ENCODE data around the gene TMEM254.
"Not testable (repeated sequence)": the region's sequence is repeated elsewhere in the genome, so short reads cannot be mapped to it uniquely, and the experiment has no call there.

The TMEM254 gene

DNA sequence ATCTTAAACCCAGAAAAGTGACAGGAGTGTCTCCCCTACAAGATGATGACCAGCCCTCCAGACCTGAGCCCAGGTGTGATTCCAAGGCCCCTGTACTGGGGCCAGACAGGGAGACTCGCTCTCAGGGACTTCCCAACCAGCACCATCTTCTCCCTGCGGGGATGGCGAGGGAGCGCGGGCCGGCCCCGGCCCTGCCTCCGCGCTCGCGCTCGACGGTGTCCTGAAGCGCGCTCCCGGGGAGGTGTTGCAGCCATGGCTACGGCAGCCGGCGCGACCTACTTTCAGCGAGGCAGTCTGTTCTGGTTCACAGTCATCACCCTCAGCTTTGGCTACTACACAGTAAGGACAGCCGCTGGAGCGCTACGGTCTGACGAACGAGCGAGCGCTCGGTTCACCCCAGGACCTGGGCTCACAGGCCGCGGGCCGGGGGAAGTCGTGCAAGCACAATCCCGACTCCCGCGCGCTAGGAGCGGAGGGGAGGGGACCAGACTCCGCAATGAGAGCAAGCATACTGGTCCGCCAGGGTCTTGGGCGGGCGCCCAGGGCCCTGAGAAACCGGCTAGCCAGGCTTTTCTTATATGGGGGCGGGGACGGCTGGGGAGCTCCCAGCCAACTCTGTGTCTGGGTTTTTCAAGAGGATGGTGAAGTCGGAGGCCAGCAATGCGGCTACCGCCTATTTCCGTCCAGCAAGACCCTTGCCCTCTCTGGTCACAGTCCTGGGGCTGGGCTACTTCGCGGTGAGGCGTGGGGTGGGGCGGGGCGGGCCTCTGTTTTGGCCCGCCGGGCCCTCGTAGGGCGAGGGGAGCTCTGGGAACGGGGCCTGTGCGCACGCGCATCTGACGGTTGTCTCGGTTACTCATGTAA, at the start of gene TMEM254:
Gene TMEM254 (plus strand): TSS at position 218 of the 864 bp plus-strand sequence. CDS start 35 bp downstream, at position 253.
- DNase-seq: peak; percentile 95 to 98 (median 96)

GRCh38 chr10:80029205-80029604, 49.3 kb upstream of the TMEM254 start:
- DNase-seq: peak in 2 of 3 donors; percentile 52 to 59

DNA sequence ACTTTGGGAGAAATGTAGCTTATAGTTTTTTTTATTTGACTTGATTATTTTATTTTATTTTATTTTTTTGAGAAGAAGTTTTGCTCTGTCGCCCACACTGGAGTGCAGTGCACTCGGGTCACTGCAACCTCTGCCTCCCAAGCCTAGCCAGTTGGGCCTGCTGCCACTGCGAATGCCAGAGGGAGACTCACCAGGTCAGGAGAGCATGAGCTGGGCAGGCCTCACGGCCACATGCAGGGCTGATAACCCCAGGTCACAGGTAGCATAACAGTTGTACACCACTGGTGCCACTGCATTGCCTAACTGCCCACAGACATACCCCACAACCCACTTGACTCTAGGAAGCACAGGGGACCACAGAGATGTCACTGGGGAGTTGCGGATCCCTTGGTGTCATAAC, 48.6 kb upstream of the TMEM254 start:
- DNase-seq: not testable (repeated sequence)

DNA sequence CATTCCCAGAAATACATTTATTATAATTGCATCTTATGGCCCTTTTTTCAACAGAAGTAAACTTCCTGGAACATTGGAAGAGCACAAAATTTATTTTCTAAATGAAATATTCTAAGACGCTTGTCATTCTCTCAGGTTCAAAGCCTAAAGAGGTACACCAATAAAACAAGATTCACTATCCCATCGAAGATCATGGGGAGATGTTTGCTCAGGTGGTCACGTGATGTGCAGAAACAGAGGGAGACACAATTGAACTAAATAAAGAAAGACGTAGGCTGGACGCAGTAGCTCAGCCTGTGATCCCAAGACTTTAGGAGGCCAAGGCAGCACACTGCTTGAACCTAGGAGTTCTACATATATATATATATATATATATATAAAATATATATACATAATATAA, 46.0 kb upstream of the TMEM254 start:
- no peak for DNase-seq

- not testable (repeated sequence) for DNase-seq
Measured at GRCh38 chr10:80034766-80035165, 43.7 kb upstream of the TMEM254 start.

GRCh38 chr10:80035430-80035829, 43.0 kb upstream of the TMEM254 start:
- not testable (repeated sequence) for DNase-seq

DNA sequence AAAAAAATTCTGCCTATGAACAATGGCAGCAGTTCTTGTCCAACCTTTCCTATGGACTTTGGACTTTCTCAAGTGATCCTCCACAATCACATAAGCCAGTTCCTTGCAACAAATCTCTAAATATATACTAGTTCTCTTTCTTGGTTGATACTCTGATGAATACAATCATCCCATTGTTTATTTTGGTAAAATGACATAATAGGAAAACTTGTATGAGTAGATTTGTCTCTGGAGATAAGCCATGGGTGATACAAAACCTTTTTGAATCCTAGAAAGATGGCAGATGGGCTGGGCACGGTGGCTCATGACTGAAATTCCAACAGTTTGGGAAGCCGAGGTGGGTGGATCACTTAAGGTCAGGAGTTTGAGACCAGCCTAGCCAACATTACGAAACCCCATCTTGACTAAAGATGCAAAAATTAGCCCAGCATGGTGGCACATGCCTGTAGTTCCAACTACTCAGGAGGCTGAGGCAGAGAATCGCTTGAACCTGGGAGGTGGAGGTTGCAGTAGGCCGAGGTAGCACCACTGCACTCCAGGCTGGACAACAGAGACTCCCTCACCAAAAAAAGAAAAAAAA, 41.5 kb upstream of the TMEM254 start:
- not testable (repeated sequence) for DNase-seq

DNA sequence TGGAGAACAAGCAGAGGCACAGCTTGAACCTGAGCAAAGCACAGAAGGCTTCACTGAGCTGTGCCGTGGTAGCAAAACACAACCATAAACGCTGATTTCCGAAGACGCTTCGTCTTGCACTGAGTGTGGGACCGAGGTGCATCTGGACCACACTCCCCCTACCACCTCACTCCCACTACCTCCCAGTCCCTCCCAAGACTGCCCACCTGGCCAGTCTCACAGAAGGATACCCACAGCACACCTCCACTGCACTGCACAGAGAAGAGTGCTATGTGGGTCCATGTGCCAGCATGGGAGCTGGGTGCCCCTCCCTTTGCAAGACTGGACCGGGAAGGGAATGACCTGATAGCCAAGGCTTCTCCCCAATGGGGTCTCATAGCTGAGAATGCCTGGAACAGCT, 40.2 kb upstream of the TMEM254 start:
- not testable (repeated sequence) for DNase-seq

DNA sequence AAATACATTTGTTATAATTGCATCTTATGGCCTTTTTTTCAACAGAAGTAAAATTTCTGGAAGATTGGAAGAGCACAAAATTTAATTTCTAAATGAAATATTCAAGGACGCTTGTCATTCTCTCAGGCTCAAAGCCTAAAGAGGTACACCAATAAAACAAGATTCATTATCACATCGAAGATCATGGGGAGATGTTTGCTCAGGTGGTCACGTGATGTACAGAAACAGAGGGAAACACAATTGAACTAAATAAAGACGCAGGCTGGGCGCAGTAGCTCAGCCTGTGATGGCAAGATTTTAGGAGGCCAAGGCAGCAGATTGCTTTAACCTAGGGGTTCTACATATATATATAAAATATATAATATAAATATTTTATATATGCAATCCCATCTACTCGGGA, 37.3 kb upstream of the TMEM254 start:
- DNase-seq: no peak

GRCh38 chr10:80044935-80045334, 33.5 kb upstream of the TMEM254 start:
- peak in 1 of 3 donors; percentile 7 for DNase-seq

DNA sequence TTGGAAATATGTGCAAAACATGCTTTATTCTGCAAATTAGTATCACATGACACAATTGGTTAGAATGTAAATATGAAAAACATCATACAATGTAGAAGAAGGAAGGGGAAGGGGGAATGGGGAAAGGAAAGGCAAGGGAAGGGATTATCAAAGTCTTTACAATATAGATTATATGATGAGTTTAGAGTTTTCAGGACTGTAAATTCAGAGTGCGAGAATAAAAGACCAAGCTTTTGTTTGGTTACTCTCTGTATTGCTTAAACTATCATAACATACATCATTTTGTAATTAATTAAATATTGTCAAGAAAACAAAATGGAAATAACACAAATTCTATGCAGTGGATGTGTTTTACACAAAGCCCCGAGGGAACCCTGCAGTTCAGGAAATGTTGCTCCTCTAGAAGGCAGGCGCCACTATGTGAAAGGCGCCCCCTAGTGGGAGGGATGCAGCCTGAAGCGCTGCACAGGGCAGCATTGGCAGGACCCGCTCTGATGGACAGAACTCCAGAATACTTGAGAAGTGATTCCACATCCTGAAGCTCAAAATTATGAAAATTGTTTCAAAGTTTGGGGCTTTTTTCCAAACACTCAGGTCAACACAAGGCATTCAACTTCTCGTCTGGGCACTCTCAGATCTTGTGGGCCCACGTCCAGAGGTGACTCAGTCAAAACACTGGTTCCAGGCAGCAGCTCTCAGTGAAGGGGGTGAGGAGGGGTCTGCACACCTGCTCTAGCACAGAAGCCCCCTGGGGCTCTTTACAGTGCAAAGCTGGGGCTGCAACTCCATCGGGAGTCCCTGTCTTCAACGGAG, 31.6 kb upstream of the TMEM254 start:
- DNase-seq: peak; percentile 76 to 94 (median 89)

DNA sequence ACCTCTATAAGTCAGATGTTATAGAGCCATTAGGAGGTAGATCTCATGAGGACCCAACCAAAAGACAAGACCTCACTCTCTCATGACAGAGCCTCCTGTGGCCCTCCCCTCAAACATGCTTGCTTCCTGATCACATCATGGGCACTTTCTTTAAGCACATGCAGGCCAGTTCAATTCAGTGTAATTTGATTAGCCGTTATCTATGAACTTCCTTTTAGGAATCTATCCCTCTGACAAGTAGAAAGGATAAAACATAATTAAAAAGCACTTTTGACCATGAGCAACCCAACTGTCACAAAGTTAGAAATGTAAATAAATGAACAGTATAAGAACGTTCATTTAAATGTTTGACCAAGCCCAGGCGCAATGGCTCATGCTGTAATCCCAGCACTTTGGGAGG, 27.7 kb upstream of the TMEM254 start:
- no peak for DNase-seq

DNA sequence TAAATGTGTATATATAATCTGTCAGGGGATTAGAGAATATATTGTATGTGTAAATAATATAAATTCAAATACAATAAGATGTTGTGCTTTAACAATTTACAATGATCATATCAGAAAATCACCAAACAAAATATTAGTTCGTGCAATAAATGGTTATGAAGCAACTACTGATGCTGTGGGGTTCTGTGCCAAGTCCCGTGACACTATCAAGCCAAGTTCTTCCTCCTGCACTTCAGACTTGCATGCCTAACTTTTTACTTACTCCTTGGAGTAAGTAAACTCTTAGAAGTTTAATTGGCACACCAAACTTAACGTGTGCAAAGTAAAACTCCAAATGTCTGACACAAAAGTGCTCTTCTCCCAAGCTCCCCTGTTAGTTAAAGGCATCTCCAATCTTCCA, 26.5 kb upstream of the TMEM254 start:
- DNase-seq: no peak

DNA sequence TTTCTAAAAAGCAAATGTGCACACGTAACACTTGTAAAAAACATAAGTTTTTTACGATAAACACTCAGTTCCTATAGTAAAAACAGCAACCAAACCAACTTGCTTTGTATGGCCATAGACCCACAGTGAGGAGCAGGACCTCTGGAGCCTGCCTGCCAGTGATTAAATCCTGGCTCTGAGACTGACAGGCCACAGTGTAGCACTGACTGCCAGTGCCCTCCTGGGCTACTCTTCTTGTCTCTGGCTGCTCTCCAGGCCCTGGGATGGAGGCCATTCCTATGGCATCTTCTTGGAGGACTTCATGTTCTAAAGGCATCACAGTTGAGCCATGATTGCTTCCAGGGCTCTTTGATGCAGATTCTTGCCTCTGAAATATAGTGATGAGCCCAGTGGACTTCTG, 22.7 kb upstream of the TMEM254 start:
- DNase-seq: no peak

GRCh38 chr10:80057171-80057570, 21.3 kb upstream of the TMEM254 start:
- no peak for DNase-seq

DNA sequence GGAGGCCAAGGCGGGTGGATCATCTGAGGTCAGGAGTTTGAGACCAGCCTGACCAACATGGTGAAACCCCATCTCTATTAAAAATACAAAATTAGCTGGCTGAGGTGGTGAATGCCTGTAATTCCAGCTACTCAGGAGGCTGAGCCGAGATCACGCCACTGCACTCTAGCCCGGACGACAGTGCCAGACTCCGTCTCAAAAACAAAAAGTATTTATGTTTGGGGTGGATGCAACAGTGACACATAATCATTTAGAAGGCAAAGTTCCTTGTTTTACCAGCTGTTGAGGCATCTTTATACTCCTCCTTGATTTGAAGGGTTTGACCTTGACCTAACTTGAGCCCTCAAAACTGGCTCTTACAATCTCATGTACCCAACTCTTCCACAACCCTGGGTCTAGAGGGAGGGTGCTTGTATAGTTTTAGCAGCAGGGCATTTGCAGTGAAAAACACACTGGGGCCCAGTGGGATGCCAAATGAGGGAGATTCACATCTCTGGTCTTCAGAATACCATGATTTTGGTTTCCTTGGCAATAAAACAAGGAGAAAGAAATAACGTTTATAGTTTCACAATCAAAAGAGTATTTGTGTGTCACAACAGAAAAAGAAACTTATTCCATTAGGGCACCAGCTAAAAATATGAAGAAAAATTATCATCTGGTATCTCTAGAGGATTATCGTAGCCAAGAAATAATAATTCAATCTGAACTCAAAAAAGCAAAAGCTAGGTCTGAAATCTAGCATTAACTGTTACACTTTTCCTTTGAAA, 14.2 kb upstream of the TMEM254 start:
- DNase-seq: no peak

DNA sequence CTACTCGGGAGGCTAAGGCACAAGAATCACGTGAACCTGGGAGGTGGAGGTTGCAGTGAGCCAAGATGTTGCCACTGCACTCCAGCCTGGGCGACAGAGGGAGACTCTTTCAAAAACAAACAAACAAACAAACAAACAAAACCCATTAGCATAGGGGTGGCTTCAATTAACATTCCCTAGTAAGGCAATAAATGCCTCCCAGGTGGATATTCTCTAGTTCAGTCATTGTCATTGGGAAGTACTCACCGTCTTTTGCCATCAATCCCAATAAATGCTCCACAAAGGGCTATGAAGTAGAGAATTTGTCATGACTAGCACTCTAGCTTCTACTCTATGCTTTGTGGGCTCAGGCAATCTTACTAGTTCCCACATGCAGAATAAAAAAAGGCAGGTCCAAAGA, 11.7 kb upstream of the TMEM254 start:
- no peak for DNase-seq

- not testable (repeated sequence) for DNase-seq
Measured at GRCh38 chr10:80067821-80068220, 10.6 kb upstream of the TMEM254 start.

DNA sequence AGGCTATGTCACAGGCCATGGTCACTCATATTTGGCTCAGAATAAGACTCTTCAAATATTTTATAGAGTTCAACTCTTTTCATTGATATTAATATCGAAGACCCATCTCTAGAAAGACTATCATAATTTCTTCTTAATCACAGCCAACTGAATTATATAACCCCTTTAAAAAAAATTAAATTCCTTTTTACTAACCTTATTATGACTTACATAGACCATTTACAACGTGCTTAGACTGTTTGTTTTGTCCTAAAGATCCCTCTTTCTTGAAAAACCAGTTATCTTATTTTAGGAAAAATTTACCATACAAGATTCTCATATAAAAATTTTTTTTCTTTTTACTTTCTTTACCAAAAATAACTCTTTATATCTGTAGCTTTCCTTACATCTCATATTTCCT, 10.2 kb upstream of the TMEM254 start:
- no peak for DNase-seq

DNA sequence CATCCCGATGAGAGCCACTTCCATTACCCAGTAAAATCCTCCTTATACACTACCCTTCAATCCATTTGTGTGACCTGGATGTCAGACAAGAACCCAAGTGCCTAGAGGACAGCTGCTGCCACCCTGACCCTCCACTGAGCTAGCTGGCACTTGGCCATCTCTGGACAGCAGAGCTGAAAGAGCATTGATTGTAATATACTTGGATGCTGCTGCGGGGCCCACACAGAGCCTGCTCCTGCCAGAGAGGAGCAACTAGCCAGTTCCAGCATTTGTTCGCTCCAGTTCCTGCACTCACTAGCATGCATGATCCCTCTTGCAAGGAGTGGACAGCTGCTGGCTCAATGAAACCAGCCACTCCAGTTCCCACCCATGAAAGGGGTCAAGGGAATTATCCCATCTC, 8.4 kb upstream of the TMEM254 start:
- no peak for DNase-seq

DNA sequence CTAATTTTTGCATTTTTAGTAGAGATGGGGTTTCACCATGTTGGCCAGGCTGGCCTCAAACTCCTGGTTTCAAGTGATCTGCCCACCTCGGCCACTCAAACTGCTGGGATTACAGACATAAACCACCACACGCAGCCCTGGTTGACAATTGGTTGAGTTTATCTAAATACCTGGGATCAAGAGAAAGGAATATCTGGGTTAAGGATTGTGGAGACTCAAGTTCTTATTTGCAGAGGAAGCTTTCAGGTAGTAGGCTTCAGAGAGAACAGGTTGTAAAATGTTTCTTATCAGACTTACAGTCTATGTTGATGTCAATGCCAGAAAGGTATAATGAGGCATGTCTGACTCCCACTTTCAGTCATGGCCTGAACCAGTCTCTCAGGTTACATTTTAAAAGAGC, 5.9 kb upstream of the TMEM254 start:
- DNase-seq: no peak

- DNase-seq: peak; percentile 54 to 85 (median 73)
Measured at GRCh38 chr10:80075781-80076180, 2.7 kb upstream of the TMEM254 start.

Data from suppressor macrophage treated with lipopolysaccharide for 1 hour (primary cell).